NCI-H345 (cell line): ENCODE data around the gene BRINP2.

Source experiments
- DNase-seq: peaks from one replicate; lab custom pipeline; 2025; lab: John Stamatoyannopoulos, UW

The BRINP2 gene

DNA sequence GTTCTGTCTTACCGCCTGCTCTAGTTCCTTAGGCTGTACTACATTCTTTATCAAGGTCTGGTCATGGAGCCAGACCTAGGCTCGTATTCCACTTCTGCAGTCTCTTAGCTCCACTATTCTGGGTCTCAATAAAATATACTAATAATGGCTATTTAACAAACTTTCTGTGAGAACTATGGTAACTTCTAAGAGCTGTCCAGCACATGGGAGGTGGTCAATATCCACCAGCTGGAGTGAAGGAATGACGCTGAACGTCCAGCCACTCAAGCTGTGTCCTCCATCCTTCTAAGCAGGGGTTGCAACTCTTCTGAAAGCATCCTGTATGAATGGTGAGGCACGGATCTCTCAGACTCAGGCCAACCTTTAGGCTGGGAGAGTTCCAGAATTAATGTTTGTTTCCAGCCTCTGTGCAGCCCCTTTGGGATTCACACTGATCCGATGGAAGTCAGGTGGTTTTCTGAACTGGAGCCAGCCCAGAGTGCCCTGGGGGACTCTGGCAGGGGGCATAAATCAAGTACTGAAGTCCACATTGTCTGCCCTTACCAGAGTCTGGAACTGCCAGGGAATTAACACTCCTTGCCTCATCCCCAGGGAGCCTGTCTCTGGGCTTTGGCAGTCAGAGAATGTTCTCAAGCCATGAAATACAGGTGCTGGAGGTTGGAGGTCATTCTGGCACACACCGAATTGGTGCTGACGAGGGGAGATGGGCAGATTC lies 57.4 kb downstream of the BRINP2 start:
- peak; percentile 68 for DNase-seq

DNA sequence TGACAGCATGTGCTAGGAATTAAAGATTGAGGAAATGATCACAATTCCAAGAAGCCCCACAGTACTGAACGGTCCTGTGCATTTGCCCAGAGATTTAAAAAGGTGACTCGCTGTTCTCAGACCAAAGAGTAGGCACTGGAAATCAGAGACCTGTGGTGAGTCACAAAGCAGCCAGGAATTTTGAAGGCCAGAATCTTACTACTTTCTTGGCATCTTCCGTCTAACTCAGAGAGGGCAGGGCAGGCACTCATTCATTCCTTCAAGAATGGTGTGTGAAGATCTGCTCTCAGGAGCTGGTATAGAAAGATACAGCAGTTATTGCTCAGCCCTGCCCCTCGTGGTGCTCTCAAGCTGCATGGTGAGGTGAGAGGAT lies 57.9 kb downstream of the BRINP2 start:
- no peak for DNase-seq

DNA sequence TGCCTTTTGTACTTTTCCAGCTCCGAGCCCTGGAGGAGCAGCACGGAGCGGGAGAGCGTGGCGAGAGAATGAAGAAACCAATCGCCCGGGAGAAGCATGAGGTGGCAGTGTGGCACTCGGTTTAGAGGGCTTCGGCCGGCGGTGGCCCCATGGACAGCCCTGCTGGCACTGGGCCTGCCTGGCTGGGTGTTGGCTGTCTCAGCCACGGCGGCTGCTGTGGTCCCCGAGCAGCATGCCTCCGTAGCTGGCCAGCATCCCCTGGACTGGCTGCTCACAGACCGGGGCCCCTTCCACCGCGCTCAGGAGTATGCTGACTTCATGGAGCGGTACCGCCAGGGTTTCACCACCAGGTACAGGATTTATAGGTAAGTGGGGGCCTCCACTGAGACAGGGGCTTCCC lies 59.0 kb downstream of the BRINP2 start:
- no peak for DNase-seq

- no peak for DNase-seq
Observed at GRCh38 chr1:177230228-177231016, 59.7 kb downstream of the BRINP2 start.

DNA sequence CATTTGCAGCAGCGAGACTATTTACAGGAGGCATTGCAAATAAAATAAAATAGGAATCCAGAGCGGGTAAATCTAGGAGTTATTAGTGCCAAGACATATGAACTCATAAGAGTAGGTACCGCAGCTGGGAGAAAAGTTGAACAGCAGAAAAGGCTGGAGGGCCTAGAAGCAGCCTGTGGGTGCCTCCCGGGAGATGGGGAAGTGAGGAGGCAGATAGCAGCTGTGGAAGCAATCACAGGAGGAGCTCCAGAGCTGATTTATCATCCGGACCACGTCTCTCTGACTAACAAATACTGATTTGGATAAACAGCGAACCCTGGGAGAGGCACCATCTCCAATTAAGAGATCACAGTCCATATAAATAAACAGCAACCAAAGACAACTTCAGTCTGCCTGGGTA lies 64.6 kb downstream of the BRINP2 start:
- no peak for DNase-seq

DNA sequence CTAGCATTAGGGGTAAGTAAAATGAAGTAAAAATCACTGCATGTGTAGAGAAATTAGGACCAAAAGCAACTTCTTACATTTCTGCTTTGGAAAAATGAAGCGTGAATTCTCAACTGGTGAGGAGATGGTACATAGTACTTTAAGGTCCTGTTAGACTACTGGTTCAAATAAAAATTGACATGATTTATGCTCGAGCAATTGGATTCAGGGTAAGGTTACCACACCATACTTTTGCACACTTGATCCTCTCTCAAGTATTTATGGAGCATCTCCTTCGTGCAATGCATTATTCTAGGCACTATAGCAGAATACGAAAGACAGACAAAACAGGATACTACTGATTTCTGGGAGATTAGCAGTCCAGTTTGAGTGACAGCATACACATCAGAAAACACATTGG lies 66.2 kb downstream of the BRINP2 start:
- no peak for DNase-seq

DNA sequence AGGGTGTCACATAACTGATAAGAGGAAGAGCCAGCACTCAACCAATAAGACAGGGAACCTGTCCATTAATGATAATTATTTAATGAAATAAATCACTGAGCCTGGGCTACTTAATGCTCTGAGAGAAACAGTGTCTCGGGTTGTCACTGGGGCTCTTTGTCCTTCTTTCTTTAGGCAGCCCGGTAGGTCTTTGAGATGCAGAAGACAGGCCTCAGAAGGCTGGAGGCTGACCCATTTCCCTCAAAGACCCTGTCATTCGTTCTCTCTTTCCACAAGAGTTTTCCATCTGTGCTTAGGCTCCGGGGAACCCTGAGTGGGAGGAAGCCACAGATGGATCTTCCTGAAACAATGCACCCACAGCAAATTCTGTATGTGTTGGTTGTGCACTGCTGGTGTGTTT lies 68.2 kb downstream of the BRINP2 start:
- DNase-seq: no peak

- no peak for DNase-seq
Observed at GRCh38 chr1:177239792-177240191, 69.0 kb downstream of the BRINP2 start.

DNA sequence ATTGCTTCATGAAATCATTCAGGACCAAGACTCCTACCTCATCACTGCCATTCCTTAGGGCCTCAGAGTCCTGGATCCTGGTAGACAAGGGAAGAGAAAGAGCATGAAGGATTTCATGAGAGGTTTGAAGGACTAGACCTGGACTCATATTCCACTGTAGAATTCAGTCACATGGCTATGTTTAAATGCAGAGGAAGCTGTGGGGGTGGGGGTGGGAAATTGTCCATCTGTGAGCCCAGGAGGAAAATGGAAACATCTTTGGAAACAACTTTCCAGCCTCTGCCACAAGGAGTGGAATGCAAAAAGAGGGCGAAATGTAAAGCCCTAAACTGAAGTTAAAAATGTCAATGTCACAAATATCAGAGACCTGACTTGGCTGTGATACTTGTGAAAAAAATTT lies 73.0 kb downstream of the BRINP2 start:
- DNase-seq: no peak

- no peak for DNase-seq
Observed at GRCh38 chr1:177246710-177247580, 76.2 kb downstream of the BRINP2 start.

- DNase-seq: no peak
Observed at GRCh38 chr1:177247623-177248176, 76.9 kb downstream of the BRINP2 start.

GRCh38 chr1:177248258-177248657 lies 77.5 kb downstream of the BRINP2 start:
- DNase-seq: no peak

GRCh38 chr1:177249231-177249630 lies 78.5 kb downstream of the BRINP2 start:
- no peak for DNase-seq

DNA sequence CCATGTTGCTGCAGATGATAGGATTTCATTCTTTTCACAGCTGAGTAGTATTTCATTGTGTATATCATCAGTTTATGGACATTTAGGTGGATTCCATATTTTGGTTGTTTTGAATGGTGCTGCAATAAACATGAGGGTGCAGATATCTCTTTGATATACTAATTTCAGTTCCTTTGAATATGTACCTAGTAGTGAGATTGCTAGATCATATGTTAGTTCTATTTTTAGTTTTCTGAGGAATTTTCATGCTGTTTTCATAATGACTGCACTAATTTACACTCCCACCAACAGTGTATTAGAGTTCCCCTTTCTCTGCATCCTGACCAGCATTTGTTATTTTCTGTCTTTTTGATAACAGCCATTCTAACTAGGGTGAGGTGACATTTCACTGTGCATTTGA lies 82.1 kb downstream of the BRINP2 start:
- no peak for DNase-seq

- DNase-seq: peak; percentile 48
Observed at GRCh38 chr1:177255411-177255810, 84.7 kb downstream of the BRINP2 start.

DNA sequence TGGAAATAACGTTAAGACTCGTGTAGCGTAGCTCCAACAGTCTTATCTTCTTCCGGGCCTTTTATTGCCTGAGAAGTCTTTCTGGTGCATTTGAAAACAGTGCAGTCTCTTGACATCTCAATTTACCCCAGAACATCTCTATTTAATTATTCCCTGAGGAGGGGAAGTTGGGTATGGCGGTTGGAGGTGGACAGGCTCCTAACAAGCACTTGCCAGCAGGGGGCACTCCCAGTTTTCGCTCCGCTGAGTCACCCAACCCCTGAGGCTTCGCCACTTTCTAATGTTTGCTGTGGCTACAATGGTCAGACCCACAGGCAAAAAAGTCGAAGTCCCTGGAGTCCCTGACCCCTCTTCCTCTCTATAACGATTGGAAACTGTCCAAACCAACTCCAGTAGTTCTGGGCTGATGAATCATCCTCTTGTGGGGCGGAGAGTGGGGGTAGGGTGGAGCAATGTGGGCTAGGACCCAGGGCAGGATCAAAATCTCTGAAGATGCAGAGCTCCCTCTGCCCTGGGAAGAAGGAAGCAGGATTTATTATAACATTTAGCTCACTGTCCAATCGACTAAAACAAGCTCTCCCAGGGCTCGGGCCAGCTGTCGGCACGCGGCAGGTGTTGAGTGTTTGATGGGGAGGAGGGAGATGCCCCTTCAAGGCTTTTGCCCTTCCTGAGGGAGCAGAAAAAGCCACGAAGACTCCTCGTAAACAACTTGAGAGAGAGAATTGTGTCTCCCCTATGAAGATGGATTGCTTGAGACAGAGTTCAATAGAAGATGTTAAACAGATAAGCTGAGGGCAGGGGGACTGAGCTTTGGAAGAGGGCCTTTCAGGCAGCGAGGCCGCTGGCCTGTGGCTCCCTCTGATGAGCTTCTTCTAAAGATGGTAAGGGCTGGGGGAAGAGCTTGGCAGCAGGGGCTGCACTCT lies 85.7 kb downstream of the BRINP2 start:
- DNase-seq: no peak

DNA sequence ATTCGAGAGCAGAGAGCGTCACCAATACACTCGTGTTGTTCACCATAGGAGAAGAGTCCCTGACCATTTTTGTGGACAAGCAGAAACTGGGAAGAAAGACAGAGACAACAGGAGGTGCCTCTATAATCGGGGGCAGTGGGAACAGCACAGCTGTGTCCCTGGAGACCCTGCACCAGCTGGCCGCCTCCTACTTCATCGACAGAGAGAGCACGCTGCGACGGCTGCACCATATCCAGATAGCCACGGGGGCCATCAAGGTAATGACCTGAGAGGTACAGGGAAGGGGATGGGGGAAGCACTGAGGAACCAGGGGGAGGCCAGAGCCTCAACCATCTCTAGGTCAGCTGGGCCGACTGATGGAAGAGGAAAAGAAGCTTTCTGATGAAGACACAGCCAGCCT lies 86.4 kb downstream of the BRINP2 start:
- DNase-seq: no peak

DNA sequence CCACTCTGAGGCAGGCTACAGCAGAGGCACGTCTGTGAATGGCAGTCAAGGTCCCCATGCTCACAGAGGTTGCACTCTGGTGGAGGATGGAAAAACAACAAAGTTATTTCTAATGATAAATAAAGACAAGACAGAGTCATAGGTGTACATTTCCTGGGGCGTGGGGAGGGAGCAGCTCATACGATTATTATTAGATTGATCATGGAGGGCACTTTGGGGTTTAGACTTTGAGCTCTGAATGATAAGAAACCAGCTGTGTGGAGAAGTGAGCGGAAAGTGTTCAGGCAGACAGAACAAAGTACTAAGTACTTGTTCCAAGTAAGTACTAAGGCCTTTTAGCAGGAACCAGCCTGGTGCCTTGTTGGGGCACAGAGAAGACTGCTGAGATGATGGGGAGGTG lies 86.8 kb downstream of the BRINP2 start:
- DNase-seq: no peak

GRCh38 chr1:177270863-177271262 lies 100.1 kb downstream of the BRINP2 start:
- DNase-seq: no peak

DNA sequence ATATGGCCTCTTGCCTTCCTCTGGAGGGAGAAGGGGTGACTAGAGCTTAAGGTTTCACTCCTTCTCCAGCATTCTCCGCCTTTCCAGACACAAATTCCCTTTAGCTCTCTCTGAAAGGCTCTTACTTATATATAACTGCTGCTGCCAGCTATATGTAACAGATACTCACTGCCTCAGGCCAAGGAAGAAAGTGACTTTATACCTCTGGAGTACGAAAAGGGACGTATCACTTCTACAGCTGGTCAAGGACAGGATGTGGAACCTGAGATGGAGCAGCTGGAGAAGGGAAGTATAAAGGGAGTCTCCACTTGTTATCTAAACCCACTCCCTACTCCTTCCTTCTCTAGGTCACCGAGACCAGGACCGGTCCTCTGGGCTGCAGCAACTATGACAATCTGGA lies 102.4 kb downstream of the BRINP2 start:
- DNase-seq: no peak

DNA sequence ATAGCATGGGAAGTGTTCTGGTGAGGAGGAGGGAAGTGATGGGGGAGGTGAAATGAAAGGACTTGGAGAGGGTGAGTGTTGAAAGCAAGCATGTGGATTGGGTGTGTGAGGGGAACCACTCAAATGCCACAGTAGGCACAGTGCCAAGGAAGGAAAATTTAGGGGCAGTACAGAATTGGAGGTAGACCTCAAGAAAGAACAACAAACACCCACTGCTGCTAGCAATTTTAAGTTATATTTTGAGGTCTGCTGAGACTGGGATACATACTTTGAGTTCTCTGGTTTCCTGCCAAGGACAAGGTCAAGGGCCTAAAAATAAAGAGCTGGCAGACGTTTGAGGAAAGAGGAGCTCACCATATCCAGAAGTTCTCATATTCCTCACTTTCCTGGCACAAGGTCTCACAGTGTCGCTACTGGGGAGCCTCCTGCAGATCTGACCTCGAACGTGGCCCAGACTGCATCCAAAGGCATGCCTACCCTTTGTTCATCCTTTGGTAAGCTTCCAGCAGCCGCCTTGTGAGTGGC lies 104.0 kb downstream of the BRINP2 start:
- peak; percentile 27 for DNase-seq
